GM19328 (cell line): ENCODE results near the gene PLA2G5.

Experiments used
- ATAC-seq: cut with Tn5 transposase; IDR thresholded peaks from one replicate; pipeline ENCODE4 v1.9.1; 2021; ENCODE audit warnings: mild to moderate bottlenecking, moderate library complexity; ENCODE audit not compliant: unreplicated experiment

PLA2G5 gene

GRCh38 chr1:20063861-20064292 lies 6.1 kb upstream of the PLA2G5 start:
- ATAC-seq = no peak

GRCh38 chr1:20068722-20069121 lies 1.3 kb upstream of the PLA2G5 start:
- no peak for ATAC-seq

GRCh38 chr1:20070357-20070756 lies 363 bp downstream of the PLA2G5 start:
- no peak for ATAC-seq

- no peak for ATAC-seq
These were observed 1.4 kb downstream of the PLA2G5 start for GRCh38 chr1:20071416-20071815.

- ATAC-seq = no peak
These were observed 2.8 kb downstream of the PLA2G5 start for GRCh38 chr1:20072771-20073170.

GRCh38 chr1:20073256-20073655 lies 3.3 kb downstream of the PLA2G5 start:
- ATAC-seq = no peak

GRCh38 chr1:20074055-20074724 lies 4.2 kb downstream of the PLA2G5 start:
- ATAC-seq = no peak

- no peak for ATAC-seq
These were observed 4.8 kb downstream of the PLA2G5 start for GRCh38 chr1:20074725-20075171.

- no peak for ATAC-seq
These were observed 5.4 kb downstream of the PLA2G5 start for GRCh38 chr1:20075345-20075744.

GRCh38 chr1:20076223-20076622 lies 6.2 kb downstream of the PLA2G5 start:
- ATAC-seq = no peak

GRCh38 chr1:20076710-20077461 lies 6.9 kb downstream of the PLA2G5 start:
- no peak for ATAC-seq

GRCh38 chr1:20078171-20078651 lies 8.2 kb downstream of the PLA2G5 start:
- ATAC-seq = no peak

GRCh38 chr1:20078711-20079110 lies 8.7 kb downstream of the PLA2G5 start:
- ATAC-seq = no peak

GRCh38 chr1:20079661-20080305 lies 9.8 kb downstream of the PLA2G5 start:
- ATAC-seq = no peak

- no peak for ATAC-seq
These were observed 10.7 kb downstream of the PLA2G5 start for GRCh38 chr1:20080441-20081352.

GRCh38 chr1:20081353-20081810 lies 11.4 kb downstream of the PLA2G5 start:
- no peak for ATAC-seq

GRCh38 chr1:20082772-20083171 lies 12.8 kb downstream of the PLA2G5 start:
- no peak for ATAC-seq

- ATAC-seq = no peak
These were observed 13.4 kb downstream of the PLA2G5 start for GRCh38 chr1:20083178-20083944.

GRCh38 chr1:20086800-20087199 lies 16.8 kb downstream of the PLA2G5 start:
- ATAC-seq = no peak

- no peak for ATAC-seq
These were observed 17.7 kb downstream of the PLA2G5 start for GRCh38 chr1:20087668-20088067.
